Adipocyte (in vitro differentiated cells): ENCODE measurements around the gene ATP1B4.
"Not testable (repeated sequence)": the region's sequence is repeated elsewhere in the genome, so short reads cannot be mapped to it uniquely, and the experiment has no call there.

ENCODE experiments used
- DNase-seq: peaks from one replicate; pipeline ENCODE4 v3.0.0-alpha.2; 2015; ENCODE audit warnings: low read depth
- H3K27me3 ChIP-seq: replicated peaks from 2 replicates; pipeline ENCODE4 v1.7.0; 2013; ENCODE audit warnings: mild to moderate bottlenecking, low read length, moderate library complexity; ENCODE audit not compliant: control insufficient read depth, insufficient read depth
- H3K36me3 ChIP-seq: 2 replicates; pipeline ENCODE4 v1.7.0; 2013; ENCODE audit warnings: low read length, mild to moderate bottlenecking, moderate library complexity; ENCODE audit not compliant: control insufficient read depth, insufficient read depth, severe bottlenecking
- H3K4me1 ChIP-seq: 2 replicates; pipeline ENCODE4 v1.7.0; 2013; ENCODE audit warnings: mild to moderate bottlenecking, low read length, moderate library complexity; ENCODE audit not compliant: control insufficient read depth, insufficient read depth
- H3K4me3 ChIP-seq: 2 replicates; pipeline ENCODE4 v1.7.0; 2013; ENCODE audit warnings: mild to moderate bottlenecking, low read length, moderate library complexity
- H3K9ac ChIP-seq: 2 replicates; pipeline ENCODE4 v1.7.0; 2013; ENCODE audit warnings: mild to moderate bottlenecking, low read length, moderate library complexity
- H3K9me3 ChIP-seq: 2 replicates; pipeline ENCODE4 v1.7.0; 2013; ENCODE audit warnings: mild to moderate bottlenecking, low read length, moderate library complexity; ENCODE audit not compliant: control insufficient read depth

Gene ATP1B4

GRCh38 chrX:120344566-120344965 lies 17.3 kb upstream of the ATP1B4 start:
- not testable (repeated sequence) for H3K27me3 ChIP-seq, H3K9me3 ChIP-seq, H3K36me3 ChIP-seq, DNase-seq, H3K4me3 ChIP-seq, H3K9ac ChIP-seq, H3K4me1 ChIP-seq

DNA sequence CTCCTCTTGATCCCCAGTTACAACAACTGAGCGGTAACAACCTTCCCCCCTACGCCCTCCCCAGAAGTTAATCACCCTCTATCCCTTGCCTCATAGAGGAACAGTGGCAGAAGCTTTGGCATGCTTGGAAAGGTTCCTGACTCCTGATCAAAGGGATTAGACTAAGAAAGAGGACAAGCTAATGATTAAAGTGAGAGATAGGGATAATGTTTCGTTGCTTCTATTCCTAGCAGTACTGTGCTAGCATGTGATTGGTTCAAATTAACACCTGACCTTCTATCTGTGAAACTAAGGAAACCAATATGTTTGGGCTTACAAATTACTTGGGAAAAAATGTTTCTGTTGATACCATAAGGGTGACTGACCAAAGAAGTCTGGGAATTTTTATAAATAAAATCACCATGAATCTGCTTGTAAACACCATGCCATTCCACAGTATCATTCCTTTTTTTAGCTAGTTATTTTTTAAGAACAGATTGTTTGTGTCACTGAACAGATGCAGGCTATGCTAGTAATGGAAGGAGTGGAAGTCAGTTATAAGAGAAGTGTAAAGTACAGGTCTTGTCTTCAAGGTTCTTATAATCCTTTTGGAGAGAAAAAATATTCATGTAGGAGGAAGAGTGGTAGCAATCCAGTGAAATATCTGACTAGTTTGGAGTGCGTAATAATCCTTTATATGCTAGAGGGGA lies 11.3 kb upstream of the ATP1B4 start:
- H3K36me3 ChIP-seq = no peaks in the 10 kb centered on the region
- no peak for DNase-seq
- H3K27me3 ChIP-seq = peaks cover 26% of the 10 kb centered on the region
- no peak overlapping the region for H3K4me3 ChIP-seq
- H3K9ac ChIP-seq = no peak overlapping the region
- H3K4me1 ChIP-seq = no peaks in the 10 kb centered on the region
- peaks cover 3% of the 10 kb centered on the region for H3K9me3 ChIP-seq

DNA sequence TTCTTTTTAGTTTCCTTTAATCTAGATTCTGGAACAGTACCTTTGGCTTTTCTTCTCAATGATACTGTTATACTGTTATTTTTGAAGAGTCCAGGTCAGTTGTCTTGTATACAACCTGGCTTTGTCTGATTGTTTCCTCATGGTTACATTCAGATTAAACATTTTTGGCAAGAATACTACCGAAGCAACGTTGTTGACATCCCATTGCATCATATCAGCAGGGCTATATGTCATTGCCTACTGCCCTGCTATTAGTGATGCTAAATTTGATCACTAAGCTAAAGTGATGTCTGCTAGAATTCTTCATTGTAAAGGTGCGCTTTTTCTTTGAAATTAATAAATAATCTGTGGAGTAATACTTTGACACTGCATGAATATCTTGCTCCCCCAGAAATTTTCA lies 5.8 kb upstream of the ATP1B4 start:
- no peaks in the 10 kb centered on the region for H3K4me1 ChIP-seq
- no peak overlapping the region for H3K9ac ChIP-seq
- H3K4me3 ChIP-seq = no peak overlapping the region
- peaks cover 45% of the 10 kb centered on the region for H3K27me3 ChIP-seq
- H3K36me3 ChIP-seq = no peaks in the 10 kb centered on the region
- H3K9me3 ChIP-seq = peaks cover 3% of the 10 kb centered on the region
- no peak for DNase-seq

DNA sequence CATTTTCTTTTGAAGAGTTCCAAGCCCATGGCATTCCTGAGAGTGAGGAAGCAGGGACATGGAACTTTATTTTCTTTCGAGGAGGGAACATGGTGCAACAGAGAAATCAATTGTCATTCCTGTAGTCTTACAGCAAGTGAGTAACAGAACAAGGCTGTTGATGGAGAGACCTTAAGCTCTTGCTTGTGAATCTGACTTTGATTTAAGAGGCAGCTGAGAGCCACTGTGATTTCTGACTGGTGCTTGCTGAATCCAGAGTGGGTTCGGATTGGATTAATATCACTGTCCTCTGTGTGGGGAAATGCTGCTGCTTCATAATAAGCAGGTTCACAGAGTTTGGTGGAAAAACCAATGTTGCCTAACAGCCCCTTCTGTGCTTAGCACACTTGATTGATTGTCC lies 4.7 kb upstream of the ATP1B4 start:
- Histone ChIP-seq H3K27me3 (peaks cover 39% of the 10 kb centered on the region), H3K4me3 (no peak overlapping the region), H3K4me1 (no peaks in the 10 kb centered on the region), H3K9ac (no peak overlapping the region), H3K9me3 (peaks cover under 1% of the 10 kb centered on the region), H3K36me3 (no peaks in the 10 kb centered on the region)
- DNase-seq = no peak

DNA sequence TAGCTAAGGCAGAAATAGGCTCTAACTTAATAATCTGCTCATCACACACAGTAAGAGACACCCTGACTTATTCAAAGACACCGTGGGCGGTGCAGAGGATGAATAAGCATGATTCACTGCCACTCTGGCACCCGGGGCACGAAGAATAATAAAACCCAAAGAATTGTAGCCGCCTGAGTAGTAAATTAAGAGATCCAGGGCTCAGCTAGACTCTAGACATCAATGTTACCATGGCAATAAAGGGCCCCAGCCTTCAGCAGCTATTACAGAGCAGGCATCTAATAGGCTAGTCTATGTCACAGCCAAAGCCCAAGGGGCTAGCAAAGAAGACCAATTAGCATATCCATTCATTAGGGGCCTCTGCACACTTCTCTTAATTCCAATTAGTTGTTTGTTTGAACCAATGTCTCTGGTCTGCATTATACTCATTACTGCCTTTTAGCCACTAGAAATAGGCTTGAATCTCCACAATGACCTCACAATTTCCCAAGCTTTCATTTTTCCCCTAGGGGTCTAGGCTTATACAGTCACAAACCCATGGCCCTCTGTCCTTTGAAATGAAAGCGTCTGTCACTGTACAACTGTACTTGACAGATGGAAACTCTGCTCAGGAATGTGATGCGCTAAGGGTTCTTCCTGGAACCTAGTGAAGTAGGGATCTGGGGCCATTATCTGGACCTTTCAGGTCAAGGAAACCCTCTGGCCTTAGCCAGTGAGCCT lies 3.0 kb upstream of the ATP1B4 start:
- no peak overlapping the region for H3K9ac ChIP-seq
- H3K36me3 ChIP-seq = no peaks in the 10 kb centered on the region
- no peak for DNase-seq
- no peak overlapping the region for H3K4me3 ChIP-seq
- H3K9me3 ChIP-seq = no peaks in the 10 kb centered on the region
- H3K27me3 ChIP-seq = peaks cover 44% of the 10 kb centered on the region
- no peaks in the 10 kb centered on the region for H3K4me1 ChIP-seq

DNA sequence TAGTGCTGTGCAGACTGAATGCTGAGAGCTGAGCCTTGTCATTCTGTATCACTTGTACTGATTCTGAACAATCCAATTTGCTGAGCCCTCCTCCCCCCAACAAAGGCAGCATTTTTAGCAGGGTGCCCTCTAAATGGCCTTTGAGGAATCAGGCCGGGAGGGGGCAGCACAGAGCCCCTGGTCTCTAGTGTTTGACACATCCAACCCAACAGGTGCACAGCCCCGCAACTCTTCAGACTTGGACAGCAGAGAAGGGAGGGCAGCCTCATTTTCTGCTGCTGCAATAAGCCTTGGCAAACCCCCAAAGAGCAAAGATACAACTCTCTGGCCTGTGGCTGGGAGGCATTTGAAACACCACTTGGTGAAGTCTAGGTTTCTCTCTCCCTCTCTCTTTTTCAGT lies 3.4 kb downstream of the ATP1B4 start:
- DNase-seq = peak; percentile 27
- H3K9ac ChIP-seq = no peak overlapping the region
- H3K27me3 ChIP-seq = peaks cover 72% of the 10 kb centered on the region
- H3K36me3 ChIP-seq = no peaks in the 10 kb centered on the region
- H3K4me3 ChIP-seq = no peak overlapping the region
- no peaks in the 10 kb centered on the region for H3K4me1 ChIP-seq
- H3K9me3 ChIP-seq = no peaks in the 10 kb centered on the region

DNA sequence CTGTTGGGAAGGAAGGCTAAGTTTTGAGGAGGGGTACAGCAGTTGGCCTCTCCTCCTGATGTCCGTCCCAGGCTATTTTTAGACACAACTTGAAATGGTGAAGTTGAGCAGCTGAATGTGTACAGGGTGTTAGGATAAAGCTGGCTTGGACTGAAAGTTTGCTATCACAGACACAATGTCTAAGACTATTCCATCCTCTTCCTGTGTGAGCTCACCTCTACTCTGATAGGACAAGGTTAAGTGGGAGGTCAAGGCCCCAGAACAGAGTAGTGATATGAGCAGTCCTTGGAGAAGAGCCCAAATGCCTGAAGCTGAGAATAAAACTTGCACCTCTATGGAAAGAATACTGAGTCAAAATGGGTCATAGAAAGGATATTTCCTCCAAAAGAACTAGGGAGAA lies 4.1 kb downstream of the ATP1B4 start:
- no peak for DNase-seq

GRCh38 chrX:120366794-120367193 lies 4.9 kb downstream of the ATP1B4 start:
- Histone ChIP-seq H3K4me1 (no peaks in the 10 kb centered on the region), H3K9me3 (no peaks in the 10 kb centered on the region), H3K36me3 (no peaks in the 10 kb centered on the region), H3K27me3 (peaks cover 79% of the 10 kb centered on the region), H3K4me3 (no peak overlapping the region), H3K9ac (no peak overlapping the region)
- DNase-seq = no peak

More for the DNA sequence above, 4.1 kb downstream of the ATP1B4 start:
- Histone ChIP-seq H3K4me1 (no peaks in the 10 kb centered on the region), H3K36me3 (no peaks in the 10 kb centered on the region), H3K9ac (no peak overlapping the region), H3K4me3 (no peak overlapping the region), H3K27me3 (peaks cover 73% of the 10 kb centered on the region), H3K9me3 (no peaks in the 10 kb centered on the region)

DNA sequence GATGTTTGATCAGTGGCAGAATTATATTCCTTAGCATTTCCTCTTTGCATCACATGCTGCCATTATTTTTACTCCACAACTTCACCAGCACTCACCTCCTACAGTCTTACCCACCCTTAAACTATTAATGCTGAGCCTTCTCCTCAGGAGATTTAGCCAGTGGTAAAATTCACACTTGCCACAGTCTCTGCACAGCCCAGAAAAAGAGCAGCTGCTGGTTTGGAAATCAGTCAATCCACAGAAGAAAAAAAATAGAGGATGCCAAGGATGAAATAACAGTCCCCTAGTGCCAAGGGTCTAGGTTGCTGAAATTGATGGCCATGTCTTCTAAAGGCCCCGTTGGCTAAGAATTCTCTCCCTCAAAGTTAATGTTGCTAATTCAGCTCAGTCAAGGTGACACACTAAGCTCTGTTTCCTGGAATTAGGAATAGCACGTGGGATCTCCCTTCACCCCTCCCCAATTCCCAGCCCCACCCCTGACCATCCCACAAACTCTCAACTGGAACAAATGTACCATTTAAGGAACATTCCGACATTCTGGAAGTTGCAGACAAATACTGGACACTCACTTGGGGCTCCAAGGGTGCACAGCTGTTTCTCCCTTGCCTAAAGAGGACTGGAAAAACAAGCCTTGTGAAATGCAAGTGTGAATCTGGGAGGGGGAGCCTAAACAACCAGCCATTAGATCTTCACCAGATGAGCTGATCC lies 5.7 kb downstream of the ATP1B4 start:
- Histone ChIP-seq H3K9me3 (no peaks in the 10 kb centered on the region), H3K36me3 (no peaks in the 10 kb centered on the region)

GRCh38 chrX:120372667-120373370 lies 10.9 kb downstream of the ATP1B4 start:
- peak; percentile 1 for DNase-seq

More for the DNA sequence above, 5.7 kb downstream of the ATP1B4 start:
- DNase-seq = no peak
- H3K9ac ChIP-seq = no peak overlapping the region
- no peak overlapping the region for H3K4me3 ChIP-seq
- no peaks in the 10 kb centered on the region for H3K4me1 ChIP-seq
- peaks cover 78% of the 10 kb centered on the region for H3K27me3 ChIP-seq

DNA sequence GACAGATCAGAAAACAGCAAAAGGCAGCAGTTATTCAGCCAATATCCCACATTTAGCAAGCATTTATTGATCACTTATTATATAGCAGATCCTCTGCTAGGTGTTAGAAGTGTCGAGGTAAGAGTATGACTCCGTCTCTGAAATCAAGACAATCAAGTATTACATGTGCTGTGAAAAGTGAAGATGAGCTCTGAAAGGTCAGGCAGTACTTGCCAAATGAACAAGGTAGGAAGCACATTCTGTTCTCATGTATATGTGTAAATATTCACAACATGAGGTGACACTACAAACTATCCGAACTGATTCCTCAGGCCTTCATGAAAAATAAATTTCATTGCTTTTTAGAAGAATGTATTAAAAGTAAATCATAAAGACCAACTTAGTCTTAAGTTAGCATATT lies 15.3 kb downstream of the ATP1B4 start:
- Histone ChIP-seq H3K27me3 (peaks cover 49% of the 10 kb centered on the region), H3K4me3 (no peak overlapping the region), H3K4me1 (peaks cover 5% of the 10 kb centered on the region), H3K9ac (no peak overlapping the region), H3K9me3 (peaks cover 12% of the 10 kb centered on the region), H3K36me3 (no peaks in the 10 kb centered on the region)
- DNase-seq = no peak

More at GRCh38 chrX:120372667-120373370, 10.9 kb downstream of the ATP1B4 start:
- H3K27me3 ChIP-seq = peaks cover 58% of the 10 kb centered on the region
- no peak overlapping the region for H3K4me3 ChIP-seq
- H3K9me3 ChIP-seq = no peaks in the 10 kb centered on the region
- no peak overlapping the region for H3K9ac ChIP-seq
- peaks cover 5% of the 10 kb centered on the region for H3K4me1 ChIP-seq
- H3K36me3 ChIP-seq = no peaks in the 10 kb centered on the region
